ENCODE data around the gene PLEKHG4B. TPM values are rescaled to one million over a fixed set of nuclear protein-coding genes. Genes with fewer than 3 reads are reported as not detected.

Gene PLEKHG4B
- total RNA-seq, 1 experiment from 2014 or later, result 0.02 TPM

DNA sequence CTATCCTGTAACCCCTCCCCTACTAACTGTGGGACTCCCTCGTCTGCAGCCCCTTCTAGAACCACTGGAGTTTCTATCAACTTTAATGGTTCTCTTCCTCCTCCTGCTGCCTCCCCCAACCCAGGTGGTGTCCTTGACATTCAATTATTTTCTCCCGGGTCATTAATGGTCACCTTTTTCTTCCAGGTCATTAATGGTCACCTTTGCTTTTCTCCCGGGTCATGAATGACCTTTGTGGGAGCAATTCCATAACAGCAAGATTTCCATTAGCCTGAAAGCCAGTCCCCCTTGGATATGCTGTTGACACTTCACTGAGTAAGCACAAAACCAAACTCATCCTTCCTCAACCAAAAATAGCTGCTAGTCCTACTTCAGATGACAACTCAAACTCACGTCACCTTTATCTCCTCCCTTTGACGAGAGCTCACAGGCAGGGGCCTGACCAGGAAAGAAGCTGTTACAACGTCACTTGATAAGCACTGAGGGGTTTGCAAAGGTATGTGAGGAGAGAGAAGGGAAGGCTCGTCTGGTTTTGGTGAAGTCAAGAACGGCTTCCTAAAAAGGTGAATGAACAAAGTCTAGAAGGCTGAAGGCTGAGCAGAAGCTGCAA lies 115.1 kb downstream of the PLEKHG4B start:
- no peak for DNase-seq (ENCODE audit: low read depth, low spot score)
- Histone ChIP-seq H3K9me3 (ENCODE audit: control insufficient read depth in 1 of 2, insufficient read depth in 1 of 2, low read depth in 1 of 2, low read length in 2 of 2) (no peaks in the 10 kb centered on the region), H3K9me2 (ENCODE audit: insufficient read depth) (no peaks in the 10 kb centered on the region), H3K4me1 (ENCODE audit: control insufficient read depth in 1 of 2, insufficient read depth in 2 of 2, low read length in 2 of 2) (no peaks in the 10 kb centered on the region), H3K79me2 (ENCODE audit: insufficient read depth, low read length) (peaks cover 29% of the 10 kb centered on the region), H4K20me1 (ENCODE audit: insufficient read depth) (no peaks in the 10 kb centered on the region), H3K9ac (ENCODE audit: low read length) (no peak overlapping the region), H3K4me2 (ENCODE audit: low read length) (no peak overlapping the region), H3K36me3 (ENCODE audit: control insufficient read depth in 1 of 2, insufficient read depth in 2 of 2, low read length in 2 of 2) (peaks cover 0 to 7% of the 10 kb centered on the region in 2 experiments; a peak in 2 of 4 replicates), H3K4me3 (replicated peaks in 1 of 2; ENCODE audit: low read depth in 1 of 2, low read length in 2 of 2) (no peak overlapping the region), H3K27me3 (ENCODE audit: insufficient read depth, low read length) (no peaks in the 10 kb centered on the region), H2AFZ (ENCODE audit: low read depth, low read length, poor library complexity, severe bottlenecking) (no peak overlapping the region), H3K27ac (ENCODE audit: low read depth, low read length) (no peak overlapping the region)
- ChIA-PET CTCF (no interaction called here), POLR2A (no interaction called here), RAD21 (ENCODE audit: low non-redundant PET in 1 of 2, low total read pairs in 2 of 2, uncharacterized antibody in 2 of 2, unreplicated experiment in 2 of 2) (no interaction called here)
- intact Hi-C loops (cut with micrococcal nuclease), result no loop called here
- BruUV-seq (replicated peaks), result no TSS peak
- TF ChIP-seq ZNF274 (IDR thresholded peaks at IDR 0.05; ENCODE audit: low read depth, low read length) (no peak), FOSL1 (IDR thresholded peaks at IDR 0.05; ENCODE audit: low read depth) (no peak)
- TF ChIP-seq, protein P1, sequence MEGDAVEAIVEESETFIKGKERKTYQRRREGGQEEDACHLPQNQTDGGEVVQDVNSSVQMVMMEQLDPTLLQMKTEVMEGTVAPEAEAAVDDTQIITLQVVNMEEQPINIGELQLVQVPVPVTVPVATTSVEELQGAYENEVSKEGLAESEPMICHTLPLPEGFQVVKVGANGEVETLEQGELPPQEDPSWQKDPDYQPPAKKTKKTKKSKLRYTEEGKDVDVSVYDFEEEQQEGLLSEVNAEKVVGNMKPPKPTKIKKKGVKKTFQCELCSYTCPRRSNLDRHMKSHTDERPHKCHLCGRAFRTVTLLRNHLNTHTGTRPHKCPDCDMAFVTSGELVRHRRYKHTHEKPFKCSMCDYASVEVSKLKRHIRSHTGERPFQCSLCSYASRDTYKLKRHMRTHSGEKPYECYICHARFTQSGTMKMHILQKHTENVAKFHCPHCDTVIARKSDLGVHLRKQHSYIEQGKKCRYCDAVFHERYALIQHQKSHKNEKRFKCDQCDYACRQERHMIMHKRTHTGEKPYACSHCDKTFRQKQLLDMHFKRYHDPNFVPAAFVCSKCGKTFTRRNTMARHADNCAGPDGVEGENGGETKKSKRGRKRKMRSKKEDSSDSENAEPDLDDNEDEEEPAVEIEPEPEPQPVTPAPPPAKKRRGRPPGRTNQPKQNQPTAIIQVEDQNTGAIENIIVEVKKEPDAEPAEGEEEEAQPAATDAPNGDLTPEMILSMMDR (IDR thresholded peaks at IDR 0.05 in 2 of 3, conservative IDR thresholded peaks at IDR 0.05 in 1 of 3; ENCODE audit: borderline replicate concordance in 1 of 3, insufficient read depth in 1 of 3, low read depth in 2 of 3, low read length in 2 of 3), result no peak
- ATAC-seq, result no peak

- intact Hi-C loops (cut with micrococcal nuclease), result no loop called here
- RAD21 ChIA-PET (ENCODE audit: low non-redundant PET in 1 of 2, low total read pairs in 2 of 2, uncharacterized antibody in 2 of 2, unreplicated experiment in 2 of 2), result no interaction called here
- no peak for TF ChIP-seq ATF3 (IDR thresholded peaks at IDR 0.05)
- TF ChIP-seq ZNF274 (IDR thresholded peaks at IDR 0.05; ENCODE audit: low read depth, low read length), result no peak
- TF ChIP-seq, protein P2, sequence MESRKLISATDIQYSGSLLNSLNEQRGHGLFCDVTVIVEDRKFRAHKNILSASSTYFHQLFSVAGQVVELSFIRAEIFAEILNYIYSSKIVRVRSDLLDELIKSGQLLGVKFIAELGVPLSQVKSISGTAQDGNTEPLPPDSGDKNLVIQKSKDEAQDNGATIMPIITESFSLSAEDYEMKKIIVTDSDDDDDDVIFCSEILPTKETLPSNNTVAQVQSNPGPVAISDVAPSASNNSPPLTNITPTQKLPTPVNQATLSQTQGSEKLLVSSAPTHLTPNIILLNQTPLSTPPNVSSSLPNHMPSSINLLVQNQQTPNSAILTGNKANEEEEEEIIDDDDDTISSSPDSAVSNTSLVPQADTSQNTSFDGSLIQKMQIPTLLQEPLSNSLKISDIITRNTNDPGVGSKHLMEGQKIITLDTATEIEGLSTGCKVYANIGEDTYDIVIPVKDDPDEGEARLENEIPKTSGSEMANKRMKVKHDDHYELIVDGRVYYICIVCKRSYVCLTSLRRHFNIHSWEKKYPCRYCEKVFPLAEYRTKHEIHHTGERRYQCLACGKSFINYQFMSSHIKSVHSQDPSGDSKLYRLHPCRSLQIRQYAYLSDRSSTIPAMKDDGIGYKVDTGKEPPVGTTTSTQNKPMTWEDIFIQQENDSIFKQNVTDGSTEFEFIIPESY (IDR thresholded peaks at IDR 0.05; ENCODE audit: extremely low read depth, insufficient replicate concordance, low read length), result no peak
- BruUV-seq (replicated peaks), result no TSS peak
- DNase-seq (ENCODE audit: low read depth, low spot score) (no peak), ATAC-seq (no peak)
- Histone ChIP-seq H3K27me3 (ENCODE audit: insufficient read depth, low read length) (no peaks in the 10 kb centered on the region), H3K36me3 (ENCODE audit: control insufficient read depth in 1 of 2, insufficient read depth in 2 of 2, low read length in 2 of 2) (peaks cover 0 to 7% of the 10 kb centered on the region in 2 experiments; a peak in 2 of 4 replicates), H3K4me1 (ENCODE audit: control insufficient read depth in 1 of 2, insufficient read depth in 2 of 2, low read length in 2 of 2) (no peaks in the 10 kb centered on the region), H3K9ac (ENCODE audit: low read length) (no peak overlapping the region), H3K27ac (ENCODE audit: low read depth, low read length) (no peak overlapping the region), H4K20me1 (ENCODE audit: insufficient read depth) (no peaks in the 10 kb centered on the region), H3K9me2 (ENCODE audit: insufficient read depth) (no peaks in the 10 kb centered on the region), H3K9me3 (ENCODE audit: control insufficient read depth in 1 of 2, insufficient read depth in 1 of 2, low read depth in 1 of 2, low read length in 2 of 2) (no peaks in the 10 kb centered on the region), H3K4me2 (ENCODE audit: low read length) (no peak overlapping the region), H3K79me2 (ENCODE audit: insufficient read depth, low read length) (peaks cover 29% of the 10 kb centered on the region), H2AFZ (ENCODE audit: low read depth, low read length, poor library complexity, severe bottlenecking) (no peak overlapping the region), H3K4me3 (replicated peaks in 1 of 2; ENCODE audit: low read depth in 1 of 2, low read length in 2 of 2) (no peak overlapping the region)
- CTCF ChIA-PET, result no interaction called here
- POLR2A ChIA-PET, result no interaction called here
These were observed 115.6 kb downstream of the PLEKHG4B start for GRCh38 chr5:207599-207998.

Data from HCT116 (cell line).